NCI-H2029 (cell line): ENCODE results near the gene IGF2R.

Experiments used
- DNase-seq: peaks from one replicate; lab custom pipeline; 2025; lab: John Stamatoyannopoulos, UW

Gene IGF2R

GRCh38 chr6:160044687-160045086, 75.8 kb downstream of the IGF2R start:
- no peak for DNase-seq

- DNase-seq, result no peak
Measured at GRCh38 chr6:160048471-160048870, 79.6 kb downstream of the IGF2R start.

- no peak for DNase-seq
Measured at GRCh38 chr6:160049346-160049745, 80.5 kb downstream of the IGF2R start.

GRCh38 chr6:160050022-160050421, 81.1 kb downstream of the IGF2R start:
- DNase-seq, result no peak

GRCh38 chr6:160051390-160051789, 82.5 kb downstream of the IGF2R start:
- DNase-seq, result no peak

GRCh38 chr6:160054271-160054670, 85.4 kb downstream of the IGF2R start:
- DNase-seq, result no peak

GRCh38 chr6:160054913-160055312, 86.0 kb downstream of the IGF2R start:
- DNase-seq, result no peak

GRCh38 chr6:160055378-160055777, 86.5 kb downstream of the IGF2R start:
- DNase-seq, result peak; percentile 86

- DNase-seq, result no peak
Measured at GRCh38 chr6:160055813-160056212, 86.9 kb downstream of the IGF2R start.

GRCh38 chr6:160057080-160057479, 88.2 kb downstream of the IGF2R start:
- DNase-seq, result peak; percentile 53

- no peak for DNase-seq
Measured at GRCh38 chr6:160058603-160059215, 89.8 kb downstream of the IGF2R start.

- no peak for DNase-seq
Measured at GRCh38 chr6:160060221-160060620, 91.3 kb downstream of the IGF2R start.

- DNase-seq, result no peak
Measured at GRCh38 chr6:160060920-160061447, 92.1 kb downstream of the IGF2R start.

GRCh38 chr6:160063771-160064413, 95.0 kb downstream of the IGF2R start:
- no peak for DNase-seq

- DNase-seq, result no peak
Measured at GRCh38 chr6:160065200-160065599, 96.3 kb downstream of the IGF2R start.

- no peak for DNase-seq
Measured at GRCh38 chr6:160067564-160067963, 98.7 kb downstream of the IGF2R start.

GRCh38 chr6:160068346-160068745, 99.5 kb downstream of the IGF2R start:
- DNase-seq, result no peak

GRCh38 chr6:160069050-160069454, 100.2 kb downstream of the IGF2R start:
- DNase-seq, result no peak

- DNase-seq, result no peak
Measured at GRCh38 chr6:160069459-160069858, 100.6 kb downstream of the IGF2R start.

GRCh38 chr6:160070427-160070826, 101.5 kb downstream of the IGF2R start:
- DNase-seq, result no peak

- no peak for DNase-seq
Measured at GRCh38 chr6:160070831-160071230, 101.9 kb downstream of the IGF2R start.

GRCh38 chr6:160071805-160072690, 103.2 kb downstream of the IGF2R start:
- no peak for DNase-seq

- DNase-seq, result no peak
Measured at GRCh38 chr6:160073272-160073671, 104.4 kb downstream of the IGF2R start.
